Breast epithelium (tissue), 3 donors: Measurements from ENCODE around the gene CLDN15.

ENCODE experiments used
- POLR2A ChIP-seq: fragments of 450-650 bp; IDR thresholded peaks from one replicate; pipeline ENCODE4 v1.6.1; 2016; ENCODE audit warnings: antibody characterized with exemption, mild to moderate bottlenecking, moderate library complexity
- TF ChIP-seq, protein P1 (sequence below), 3 donors: fragments of 450-650 bp; IDR thresholded peaks; one replicate each; pipeline ENCODE4 v1.5.1; 2016 to 2017; ENCODE audit warnings: antibody characterized with exemption in 3 of 3, mild to moderate bottlenecking in 3 of 3, moderate library complexity in 3 of 3

DNA sequence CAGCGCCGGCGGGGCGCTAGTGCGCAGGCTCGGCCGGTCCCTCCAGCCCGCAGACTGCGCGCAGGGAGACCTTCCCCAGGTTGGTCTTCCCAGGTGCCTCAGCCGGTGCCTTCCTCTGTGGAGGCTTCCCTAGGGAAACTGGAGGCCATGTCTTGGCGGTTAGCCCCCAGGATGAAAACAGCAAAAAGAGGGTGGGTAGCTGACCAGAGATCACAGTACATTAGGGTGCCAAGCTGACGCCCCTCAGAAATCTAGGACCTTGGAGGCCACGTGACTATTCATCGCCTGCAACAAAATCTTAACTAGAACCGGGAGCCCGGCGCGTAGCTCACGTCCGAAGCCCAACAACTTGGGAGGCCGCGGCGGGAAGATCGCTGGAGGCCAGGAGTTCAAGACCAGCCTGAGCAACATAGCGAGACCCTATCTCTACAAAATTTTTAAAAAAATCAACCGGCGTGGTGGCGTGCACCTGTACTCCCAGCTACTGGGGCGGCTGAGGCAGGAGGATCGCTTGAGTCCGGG is 7.6 kb upstream of the CLDN15 start:
- TF ChIP-seq, protein P1, sequence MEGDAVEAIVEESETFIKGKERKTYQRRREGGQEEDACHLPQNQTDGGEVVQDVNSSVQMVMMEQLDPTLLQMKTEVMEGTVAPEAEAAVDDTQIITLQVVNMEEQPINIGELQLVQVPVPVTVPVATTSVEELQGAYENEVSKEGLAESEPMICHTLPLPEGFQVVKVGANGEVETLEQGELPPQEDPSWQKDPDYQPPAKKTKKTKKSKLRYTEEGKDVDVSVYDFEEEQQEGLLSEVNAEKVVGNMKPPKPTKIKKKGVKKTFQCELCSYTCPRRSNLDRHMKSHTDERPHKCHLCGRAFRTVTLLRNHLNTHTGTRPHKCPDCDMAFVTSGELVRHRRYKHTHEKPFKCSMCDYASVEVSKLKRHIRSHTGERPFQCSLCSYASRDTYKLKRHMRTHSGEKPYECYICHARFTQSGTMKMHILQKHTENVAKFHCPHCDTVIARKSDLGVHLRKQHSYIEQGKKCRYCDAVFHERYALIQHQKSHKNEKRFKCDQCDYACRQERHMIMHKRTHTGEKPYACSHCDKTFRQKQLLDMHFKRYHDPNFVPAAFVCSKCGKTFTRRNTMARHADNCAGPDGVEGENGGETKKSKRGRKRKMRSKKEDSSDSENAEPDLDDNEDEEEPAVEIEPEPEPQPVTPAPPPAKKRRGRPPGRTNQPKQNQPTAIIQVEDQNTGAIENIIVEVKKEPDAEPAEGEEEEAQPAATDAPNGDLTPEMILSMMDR (IDR thresholded peaks at IDR 0.05) = no peak
- no peak for TF ChIP-seq POLR2A
